Measurements from ENCODE around the gene MYZAP.

Gene MYZAP

DNA sequence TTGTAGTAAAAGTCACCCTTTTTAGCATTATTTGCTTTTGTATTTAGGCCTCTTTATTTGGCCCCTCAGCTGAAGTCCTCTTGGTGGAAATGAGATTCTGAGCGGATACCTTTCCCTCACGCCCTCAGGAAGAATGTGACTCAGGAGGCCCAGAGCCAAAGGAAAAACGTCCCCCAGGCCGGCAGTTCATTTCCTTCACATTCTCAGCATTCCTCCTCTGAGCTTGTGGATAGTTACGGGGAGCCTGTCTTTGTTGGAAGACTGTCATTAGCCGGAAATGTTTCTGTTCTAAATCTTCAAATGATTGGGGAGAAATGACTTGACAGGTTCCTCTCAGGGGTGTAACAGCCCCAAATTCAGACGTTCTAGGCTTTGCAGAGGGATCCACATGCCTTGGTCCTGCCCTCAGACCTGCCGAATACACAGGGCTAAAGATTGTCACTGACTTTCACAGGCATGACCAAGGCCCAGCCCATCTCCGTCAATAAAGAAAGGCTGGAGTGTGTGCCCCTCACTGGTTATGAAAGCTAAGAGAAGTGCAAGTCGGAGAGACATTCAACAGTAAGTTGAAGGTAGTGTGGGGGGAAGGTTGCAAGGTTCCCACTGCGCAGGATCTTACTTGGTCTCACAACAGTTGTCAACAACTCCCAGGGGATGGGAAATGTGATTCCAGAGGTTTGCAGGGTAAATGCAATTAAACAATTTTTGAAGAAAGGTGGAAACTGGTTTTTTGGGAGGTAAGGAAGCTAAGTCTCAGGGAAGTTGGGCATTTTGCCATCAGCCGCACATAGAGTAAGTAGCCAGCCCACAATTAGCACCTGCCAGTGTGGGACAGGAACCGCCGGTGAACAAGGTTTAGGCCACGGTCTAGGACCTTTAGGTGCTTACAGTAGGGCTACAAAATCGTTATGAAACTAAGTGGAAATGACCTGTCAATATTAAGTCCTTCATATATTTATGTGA is 39.7 kb upstream of the MYZAP start:
- H3K36me3 ChIP-seq (ENCODE audit: insufficient read depth, low read length), result no peaks in the 10 kb centered on the region
- H3K4me1 ChIP-seq (ENCODE audit: insufficient read depth, low read length, poor library complexity, severe bottlenecking), result no peaks in the 10 kb centered on the region
- TF ChIP-seq, protein P1, sequence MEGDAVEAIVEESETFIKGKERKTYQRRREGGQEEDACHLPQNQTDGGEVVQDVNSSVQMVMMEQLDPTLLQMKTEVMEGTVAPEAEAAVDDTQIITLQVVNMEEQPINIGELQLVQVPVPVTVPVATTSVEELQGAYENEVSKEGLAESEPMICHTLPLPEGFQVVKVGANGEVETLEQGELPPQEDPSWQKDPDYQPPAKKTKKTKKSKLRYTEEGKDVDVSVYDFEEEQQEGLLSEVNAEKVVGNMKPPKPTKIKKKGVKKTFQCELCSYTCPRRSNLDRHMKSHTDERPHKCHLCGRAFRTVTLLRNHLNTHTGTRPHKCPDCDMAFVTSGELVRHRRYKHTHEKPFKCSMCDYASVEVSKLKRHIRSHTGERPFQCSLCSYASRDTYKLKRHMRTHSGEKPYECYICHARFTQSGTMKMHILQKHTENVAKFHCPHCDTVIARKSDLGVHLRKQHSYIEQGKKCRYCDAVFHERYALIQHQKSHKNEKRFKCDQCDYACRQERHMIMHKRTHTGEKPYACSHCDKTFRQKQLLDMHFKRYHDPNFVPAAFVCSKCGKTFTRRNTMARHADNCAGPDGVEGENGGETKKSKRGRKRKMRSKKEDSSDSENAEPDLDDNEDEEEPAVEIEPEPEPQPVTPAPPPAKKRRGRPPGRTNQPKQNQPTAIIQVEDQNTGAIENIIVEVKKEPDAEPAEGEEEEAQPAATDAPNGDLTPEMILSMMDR (conservative IDR thresholded peaks at IDR 0.05; ENCODE audit: low read length), result no peak
- no peak for TF ChIP-seq EZH2phosphoT487 (IDR thresholded peaks at IDR 0.05; ENCODE audit: borderline replicate concordance)
- no peak overlapping the region for H3K4me2 ChIP-seq (ENCODE audit: low read depth, low read length, poor library complexity, severe bottlenecking)
- no peaks in the 10 kb centered on the region for H3K9me2 ChIP-seq (replicated peaks; ENCODE audit: low read depth, low read length)
- H2AFZ ChIP-seq (ENCODE audit: low read length), result no peak overlapping the region
- no peaks in the 10 kb centered on the region for H3K27me3 ChIP-seq (ENCODE audit: insufficient read depth, low read length, poor library complexity, severe bottlenecking)
- no peaks in the 10 kb centered on the region for H3F3A ChIP-seq (ENCODE audit: low read depth)
- no peaks in the 10 kb centered on the region for H3K79me2 ChIP-seq (ENCODE audit: insufficient read depth, low read length)
- H3K4me3 ChIP-seq (ENCODE audit: low read length, poor library complexity, severe bottlenecking), result no peak overlapping the region
- H3K9me3 ChIP-seq (ENCODE audit: insufficient read depth, low read depth, low read length), result no peaks in the 10 kb centered on the region
- H3K9ac ChIP-seq (ENCODE audit: low read depth, low read length, poor library complexity, severe bottlenecking), result no peak overlapping the region
- H4K20me1 ChIP-seq (ENCODE audit: insufficient read depth, low read length, poor library complexity, severe bottlenecking), result no peaks in the 10 kb centered on the region

- H3K4me3 ChIP-seq (ENCODE audit: low read length, poor library complexity, severe bottlenecking), result no peak overlapping the region
- no peaks in the 10 kb centered on the region for H3K9me3 ChIP-seq (ENCODE audit: insufficient read depth, low read depth, low read length)
- no peaks in the 10 kb centered on the region for H3K4me1 ChIP-seq (ENCODE audit: insufficient read depth, low read length, poor library complexity, severe bottlenecking)
- H3K27me3 ChIP-seq (ENCODE audit: insufficient read depth, low read length, poor library complexity, severe bottlenecking), result no peaks in the 10 kb centered on the region
- H3K79me2 ChIP-seq (ENCODE audit: insufficient read depth, low read length), result no peaks in the 10 kb centered on the region
- no peaks in the 10 kb centered on the region for H3K9me2 ChIP-seq (replicated peaks; ENCODE audit: low read depth, low read length)
- no peak overlapping the region for H3K4me2 ChIP-seq (ENCODE audit: low read depth, low read length, poor library complexity, severe bottlenecking)
- TF ChIP-seq, protein P1 (conservative IDR thresholded peaks at IDR 0.05; ENCODE audit: low read length), result no peak
- no peak for TF ChIP-seq EZH2phosphoT487 (IDR thresholded peaks at IDR 0.05; ENCODE audit: borderline replicate concordance)
- H2AFZ ChIP-seq (ENCODE audit: low read length), result no peak overlapping the region
- no peak overlapping the region for H3K9ac ChIP-seq (ENCODE audit: low read depth, low read length, poor library complexity, severe bottlenecking)
- H3F3A ChIP-seq (ENCODE audit: low read depth), result no peaks in the 10 kb centered on the region
- H3K36me3 ChIP-seq (ENCODE audit: insufficient read depth, low read length), result no peaks in the 10 kb centered on the region
- no peaks in the 10 kb centered on the region for H4K20me1 ChIP-seq (ENCODE audit: insufficient read depth, low read length, poor library complexity, severe bottlenecking)
Observed at GRCh38 chr15:57552678-57553334, 38.9 kb upstream of the MYZAP start.

- no peak overlapping the region for H3K4me2 ChIP-seq (ENCODE audit: low read depth, low read length, poor library complexity, severe bottlenecking)
- H3K4me1 ChIP-seq (ENCODE audit: insufficient read depth, low read length, poor library complexity, severe bottlenecking), result no peaks in the 10 kb centered on the region
- no peak overlapping the region for H3K9ac ChIP-seq (ENCODE audit: low read depth, low read length, poor library complexity, severe bottlenecking)
- no peak overlapping the region for H3K4me3 ChIP-seq (ENCODE audit: low read length, poor library complexity, severe bottlenecking)
- no peaks in the 10 kb centered on the region for H3K9me3 ChIP-seq (ENCODE audit: insufficient read depth, low read depth, low read length)
- H2AFZ ChIP-seq (ENCODE audit: low read length), result no peak overlapping the region
- no peaks in the 10 kb centered on the region for H3K9me2 ChIP-seq (replicated peaks; ENCODE audit: low read depth, low read length)
- H4K20me1 ChIP-seq (ENCODE audit: insufficient read depth, low read length, poor library complexity, severe bottlenecking), result no peaks in the 10 kb centered on the region
- TF ChIP-seq EZH2phosphoT487 (IDR thresholded peaks at IDR 0.05; ENCODE audit: borderline replicate concordance), result no peak
- TF ChIP-seq, protein P1 (conservative IDR thresholded peaks at IDR 0.05; ENCODE audit: low read length), result no peak
- H3F3A ChIP-seq (ENCODE audit: low read depth), result no peaks in the 10 kb centered on the region
- H3K79me2 ChIP-seq (ENCODE audit: insufficient read depth, low read length), result no peaks in the 10 kb centered on the region
- no peaks in the 10 kb centered on the region for H3K36me3 ChIP-seq (ENCODE audit: insufficient read depth, low read length)
- H3K27me3 ChIP-seq (ENCODE audit: insufficient read depth, low read length, poor library complexity, severe bottlenecking), result no peaks in the 10 kb centered on the region
Observed at GRCh38 chr15:57553526-57553925, 38.2 kb upstream of the MYZAP start.

Measured in Loucy (cell line).